OCI-LY7 (cell line): ENCODE data around the gene C9. TPM values are rescaled to one million over a fixed set of nuclear protein-coding genes. Genes with fewer than 3 reads are reported as not detected.

ENCODE experiments used
- BruUV-seq: library from RNA; stranded (reverse); fragments of 400-500 nt; replicated peaks from 2 replicates; lab custom pipeline; 2021; lab: Mats Ljungman, UMichigan
- CTCF ChIA-PET: fragments of 300-600 bp; sonication (Branson Sonifier 250); formaldehyde crosslinking; loops from one replicate; lab custom pipeline; 2022; ENCODE audit warnings: antibody characterized with exemption; ENCODE audit not compliant: unreplicated experiment; lab: Charles Lee
- POLR2A ChIA-PET: fragments of 300-600 bp; sonication (Branson Sonifier 250); formaldehyde crosslinking; loops from one replicate; lab custom pipeline; 2022; ENCODE audit warnings: antibody characterized with exemption; lab: Charles Lee
- DNase-seq: peaks from one replicate; pipeline ENCODE4 v3.0.0-alpha.2; 2015; ENCODE audit warnings: low spot score
- H2AFZ ChIP-seq: fragments of 200-600 bp; sonication (generic), shearing (Covaris generic); 2 replicates; pipeline ENCODE4 v1.6.1; 2014; ENCODE audit warnings: mild to moderate bottlenecking, antibody characterized with exemption, low read length, moderate library complexity
- H3K27ac ChIP-seq: fragments of 200-600 bp; sonication (generic); 2 replicates; pipeline ENCODE4 v1.5.1; 2014; ENCODE audit warnings: mixed run types, low read depth, mild to moderate bottlenecking, moderate library complexity, low read length, inconsistent platforms; ENCODE audit not compliant: poor library complexity, severe bottlenecking
- H3K36me3 ChIP-seq: fragments of 200-600 bp; sonication (generic); 2 replicates; pipeline ENCODE4 v1.6.1; 2014; ENCODE audit warnings: mild to moderate bottlenecking, antibody characterized with exemption, low read length, moderate library complexity, mixed read lengths; ENCODE audit not compliant: insufficient read depth
- H3K4me1 ChIP-seq: fragments of 200-600 bp; sonication (generic); 2 replicates; pipeline ENCODE4 v1.5.1; 2014; ENCODE audit warnings: mild to moderate bottlenecking, low read length; ENCODE audit not compliant: insufficient read depth, poor library complexity, severe bottlenecking
- H3K4me2 ChIP-seq: fragments of 200-600 bp; sonication (generic); 2 replicates; pipeline ENCODE4 v1.6.1; 2014; ENCODE audit warnings: mild to moderate bottlenecking, low read length
- H3K4me3 ChIP-seq: fragments of 200-600 bp; sonication (generic); 2 replicates; pipeline ENCODE4 v1.5.1; 2014; ENCODE audit warnings: mild to moderate bottlenecking, low read depth, low read length; ENCODE audit not compliant: poor library complexity, severe bottlenecking
- H3K79me2 ChIP-seq: fragments of 200-600 bp; sonication (generic); 2 replicates; pipeline ENCODE4 v1.6.1; 2016; ENCODE audit warnings: low read depth, mild to moderate bottlenecking, low read length, moderate library complexity, mixed read lengths; ENCODE audit not compliant: insufficient read depth
- H3K9me2 ChIP-seq: fragments of 200-600 bp; sonication (generic); 2 replicates; pipeline ENCODE4 v1.6.1; 2016; ENCODE audit warnings: mild to moderate bottlenecking, low read length, mixed read lengths; ENCODE audit not compliant: insufficient read depth
- H3K9me3 ChIP-seq: fragments of 200-600 bp; sonication (generic); 2 replicates; pipeline ENCODE4 v1.6.1; 2014; ENCODE audit warnings: mild to moderate bottlenecking, mixed run types, low read length, mixed read lengths
- H4K20me1 ChIP-seq: fragments of 200-600 bp; sonication (generic); 2 replicates; pipeline ENCODE4 v1.6.1; 2014; ENCODE audit warnings: mild to moderate bottlenecking, antibody characterized with exemption, low read length, moderate library complexity, mixed read lengths; ENCODE audit not compliant: insufficient read depth
- EZH2phosphoT487 ChIP-seq: fragments of 200-600 bp; sonication (generic); IDR thresholded peaks from 2 replicates; pipeline ENCODE4 v1.6.1; 2018; ENCODE audit warnings: low read depth, borderline replicate concordance, mild to moderate bottlenecking, mixed run types, antibody characterized with exemption, low read length, moderate library complexity, mixed read lengths
- intact Hi-C: fragments of 100-400 bp; cut with micrococcal nuclease; formaldehyde crosslinking; loops from one replicate; pipeline ENCODE4 v1.10.0; 2022; ENCODE audit not compliant: unreplicated experiment
- total RNA-seq, 2 experiments: library from RNA; depleted of rRNA in 1 of 2; stranded (reverse); fragments of >200 nt in 1 of 2; shearing (Covaris generic) in 1 of 2; gene quantifications; 2 replicates each; pipeline ENCODE4 v1.2.3, GENCODE V29; 2014 to 2022
- TF ChIP-seq, protein P1 (sequence below): fragments of 200-600 bp; sonication (generic); conservative IDR thresholded peaks from 2 replicates; pipeline ENCODE4 v1.5.1; 2014; ENCODE audit warnings: mild to moderate bottlenecking, antibody characterized with exemption, low read length, moderate library complexity, mixed read lengths

C9 gene
- total RNA-seq, 2 experiments from 2014 or later: not detected

GRCh38 chr5:39377613-39378012 is 13.3 kb upstream of the C9 start:
- ChIA-PET CTCF (interaction anchor here (2.5 kb wide), 1 partner anchor 170 kb away, joined by 10 read pairs; no protein-coding TSS in a partner anchor), POLR2A (no interaction called here)
- H3K9me3 ChIP-seq: no peaks in the 10 kb centered on the region
- TF ChIP-seq EZH2phosphoT487: no peak
- TF ChIP-seq, protein P1, sequence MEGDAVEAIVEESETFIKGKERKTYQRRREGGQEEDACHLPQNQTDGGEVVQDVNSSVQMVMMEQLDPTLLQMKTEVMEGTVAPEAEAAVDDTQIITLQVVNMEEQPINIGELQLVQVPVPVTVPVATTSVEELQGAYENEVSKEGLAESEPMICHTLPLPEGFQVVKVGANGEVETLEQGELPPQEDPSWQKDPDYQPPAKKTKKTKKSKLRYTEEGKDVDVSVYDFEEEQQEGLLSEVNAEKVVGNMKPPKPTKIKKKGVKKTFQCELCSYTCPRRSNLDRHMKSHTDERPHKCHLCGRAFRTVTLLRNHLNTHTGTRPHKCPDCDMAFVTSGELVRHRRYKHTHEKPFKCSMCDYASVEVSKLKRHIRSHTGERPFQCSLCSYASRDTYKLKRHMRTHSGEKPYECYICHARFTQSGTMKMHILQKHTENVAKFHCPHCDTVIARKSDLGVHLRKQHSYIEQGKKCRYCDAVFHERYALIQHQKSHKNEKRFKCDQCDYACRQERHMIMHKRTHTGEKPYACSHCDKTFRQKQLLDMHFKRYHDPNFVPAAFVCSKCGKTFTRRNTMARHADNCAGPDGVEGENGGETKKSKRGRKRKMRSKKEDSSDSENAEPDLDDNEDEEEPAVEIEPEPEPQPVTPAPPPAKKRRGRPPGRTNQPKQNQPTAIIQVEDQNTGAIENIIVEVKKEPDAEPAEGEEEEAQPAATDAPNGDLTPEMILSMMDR: no peak
- BruUV-seq: no TSS peak
- no peaks in the 10 kb centered on the region for H4K20me1 ChIP-seq
- H3K9me2 ChIP-seq: no peaks in the 10 kb centered on the region
- no peak overlapping the region for H3K4me2 ChIP-seq
- no peaks in the 10 kb centered on the region for H3K4me1 ChIP-seq
- no peak for DNase-seq
- intact Hi-C loops: loop anchor here (2.0 to 10.0 kb wide), 2 partner anchors 163 to 169 kb away; partner anchors contain the start of gene FYB1
- no peaks in the 10 kb centered on the region for H3K36me3 ChIP-seq
- no peak overlapping the region for H3K4me3 ChIP-seq
- H2AFZ ChIP-seq: no peak overlapping the region
- H3K79me2 ChIP-seq: no peaks in the 10 kb centered on the region
- H3K27ac ChIP-seq: no peak overlapping the region

DNA sequence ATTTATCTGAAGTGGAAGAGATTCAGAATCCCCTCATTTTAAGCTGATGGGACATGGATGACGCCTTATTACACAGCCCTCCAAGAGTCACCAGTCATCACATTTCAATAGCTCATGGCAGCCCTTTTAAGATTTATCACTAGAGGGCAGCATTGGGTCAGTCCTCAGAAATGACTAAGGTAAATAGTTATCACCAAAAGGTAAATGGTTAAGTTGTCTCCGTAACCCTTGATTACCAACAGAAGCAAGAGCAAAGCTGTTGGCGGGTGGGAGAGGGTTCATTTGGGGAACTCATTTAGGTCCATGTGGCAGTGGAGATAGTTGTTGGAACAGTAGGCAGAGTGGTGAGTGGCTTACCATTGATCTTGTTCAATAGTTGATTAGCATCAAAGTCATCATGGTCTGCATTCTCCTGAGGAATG is 12.0 kb upstream of the C9 start:
- Histone ChIP-seq H3K79me2 (no peaks in the 10 kb centered on the region), H3K27ac (no peak overlapping the region), H3K9me2 (no peaks in the 10 kb centered on the region), H3K4me3 (no peak overlapping the region), H4K20me1 (no peaks in the 10 kb centered on the region), H3K9me3 (no peaks in the 10 kb centered on the region), H3K36me3 (no peaks in the 10 kb centered on the region), H2AFZ (no peak overlapping the region), H3K4me2 (no peak overlapping the region), H3K4me1 (no peaks in the 10 kb centered on the region)
- POLR2A ChIA-PET: interaction anchor here (0.5 to 1.0 kb wide), 7 partner anchors 9 to 1532 kb away, joined by 3 to 5 read pairs (median 4); no protein-coding TSS in a partner anchor
- intact Hi-C loops: loop anchor here (2.0 to 10.0 kb wide), 2 partner anchors 162 to 170 kb away; partner anchors contain the start of gene FYB1
- BruUV-seq: no TSS peak
- CTCF ChIA-PET: interaction anchor here (0.7 to 2.5 kb wide), 4 partner anchors 8 to 172 kb away, joined by 3 to 10 read pairs (median 4); no protein-coding TSS in a partner anchor
- peak; percentile 50 for DNase-seq
- TF ChIP-seq EZH2phosphoT487: no peak
- TF ChIP-seq, protein P1: peak; percentile 83

- Histone ChIP-seq H3K4me2 (no peak overlapping the region), H3K79me2 (no peaks in the 10 kb centered on the region), H3K4me1 (no peaks in the 10 kb centered on the region), H3K36me3 (no peaks in the 10 kb centered on the region), H3K9me2 (no peaks in the 10 kb centered on the region), H3K27ac (no peak overlapping the region), H2AFZ (no peak overlapping the region), H3K9me3 (no peaks in the 10 kb centered on the region), H4K20me1 (no peaks in the 10 kb centered on the region), H3K4me3 (no peak overlapping the region)
- TF ChIP-seq, protein P1: no peak
- TF ChIP-seq EZH2phosphoT487: no peak
- intact Hi-C loops: loop anchor here (10.0 kb wide), 1 partner anchor 159 kb away; the partner anchor contains the start of gene FYB1
- BruUV-seq: no TSS peak
- DNase-seq: no peak
- ChIA-PET CTCF (no interaction called here), POLR2A (no interaction called here)
Measured at GRCh38 chr5:39373791-39374190, 9.5 kb upstream of the C9 start.
